ENCODE data around the gene GPNMB.

DNA sequence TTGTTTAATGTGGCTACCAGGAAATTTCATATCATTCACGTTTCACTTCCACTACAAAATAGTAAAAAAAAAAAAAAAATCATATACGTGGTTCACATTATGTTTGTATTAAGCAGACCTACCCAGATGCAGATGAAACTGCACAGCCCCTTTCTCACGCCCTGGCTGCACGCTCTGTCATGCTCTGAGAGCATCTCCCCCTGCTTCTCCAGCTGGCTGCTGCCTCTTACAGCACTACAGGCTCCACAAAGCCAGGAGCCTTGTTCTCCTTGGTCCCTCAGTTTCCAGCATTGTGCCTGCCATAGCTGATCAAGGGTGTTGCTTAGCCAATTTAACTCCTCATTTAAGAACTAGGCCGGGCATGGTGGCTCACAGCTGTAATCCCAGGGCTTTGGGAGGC lies 6.9 kb upstream of the GPNMB start:
- TF ChIP-seq, protein P1, sequence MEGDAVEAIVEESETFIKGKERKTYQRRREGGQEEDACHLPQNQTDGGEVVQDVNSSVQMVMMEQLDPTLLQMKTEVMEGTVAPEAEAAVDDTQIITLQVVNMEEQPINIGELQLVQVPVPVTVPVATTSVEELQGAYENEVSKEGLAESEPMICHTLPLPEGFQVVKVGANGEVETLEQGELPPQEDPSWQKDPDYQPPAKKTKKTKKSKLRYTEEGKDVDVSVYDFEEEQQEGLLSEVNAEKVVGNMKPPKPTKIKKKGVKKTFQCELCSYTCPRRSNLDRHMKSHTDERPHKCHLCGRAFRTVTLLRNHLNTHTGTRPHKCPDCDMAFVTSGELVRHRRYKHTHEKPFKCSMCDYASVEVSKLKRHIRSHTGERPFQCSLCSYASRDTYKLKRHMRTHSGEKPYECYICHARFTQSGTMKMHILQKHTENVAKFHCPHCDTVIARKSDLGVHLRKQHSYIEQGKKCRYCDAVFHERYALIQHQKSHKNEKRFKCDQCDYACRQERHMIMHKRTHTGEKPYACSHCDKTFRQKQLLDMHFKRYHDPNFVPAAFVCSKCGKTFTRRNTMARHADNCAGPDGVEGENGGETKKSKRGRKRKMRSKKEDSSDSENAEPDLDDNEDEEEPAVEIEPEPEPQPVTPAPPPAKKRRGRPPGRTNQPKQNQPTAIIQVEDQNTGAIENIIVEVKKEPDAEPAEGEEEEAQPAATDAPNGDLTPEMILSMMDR (IDR thresholded peaks at IDR 0.05; ENCODE audit: low read depth, low read length, poor library complexity, severe bottlenecking): no peak
- no peak for TF ChIP-seq EZH2phosphoT487 (IDR thresholded peaks at IDR 0.05; ENCODE audit: borderline replicate concordance, low read length)

Measured in DOHH2 (cell line).